ENCODE results near the gene MRGPRX3. TPM values are rescaled to one million over a fixed set of nuclear protein-coding genes. Genes with fewer than 3 reads are reported as not detected.
"Not testable (repeated sequence)": the region's sequence is repeated elsewhere in the genome, so short reads cannot be mapped to it uniquely, and the experiment has no call there.

The MRGPRX3 gene
- total and polyA plus RNA-seq, 2 donors (not counting 1 experiment from before 2014, with no cell fraction given), result not detected

GRCh38 chr11:18108254-18108653 is 24.1 kb upstream of the MRGPRX3 start:
- no peak for TF ChIP-seq CTCF (conservative IDR thresholded peaks at IDR 0.05 in 1 of 2, IDR thresholded peaks at IDR 0.05 in 1 of 2; ENCODE audit: low read depth in 1 of 2, low read length in 2 of 2)
- no peak for TF ChIP-seq EZH2 (IDR thresholded peaks at IDR 0.05; ENCODE audit: low read length, missing control alignments)
- no peak overlapping the region for H3K27ac ChIP-seq (ENCODE audit: insufficient read depth, low read length)

GRCh38 chr11:18111005-18111404 is 21.4 kb upstream of the MRGPRX3 start:
- H3K4me2 ChIP-seq (ENCODE audit: extremely low read depth, insufficient read depth, low read length), result no peak overlapping the region
- no peak overlapping the region for H3K9ac ChIP-seq (ENCODE audit: insufficient read depth, low read length)
- H3K27ac ChIP-seq (ENCODE audit: insufficient read depth, low read length), result no peak overlapping the region
- H4K20me1 ChIP-seq (ENCODE audit: control insufficient read depth, extremely low read depth, insufficient read depth, low read length), result no peaks in the 10 kb centered on the region
- peaks cover 3% of the 10 kb centered on the region for H3K4me1 ChIP-seq (ENCODE audit: control insufficient read depth, extremely low read depth, insufficient read depth, low read length)
- H3K79me2 ChIP-seq (ENCODE audit: control insufficient read depth, insufficient read depth, low read length), result no peaks in the 10 kb centered on the region
- no peak overlapping the region for H3K4me3 ChIP-seq (replicated peaks in 1 of 4; ENCODE audit: control extremely low read depth in 1 of 4, insufficient read depth in 1 of 4, low read depth in 3 of 4, low read length in 4 of 4)
- peaks cover 2% of the 10 kb centered on the region for H3K27me3 ChIP-seq (ENCODE audit: control insufficient read depth, insufficient read depth, low read length)
- no peaks in the 10 kb centered on the region for H3K36me3 ChIP-seq (ENCODE audit: control insufficient read depth, insufficient read depth, low read length)
- TF ChIP-seq EZH2 (IDR thresholded peaks at IDR 0.05; ENCODE audit: low read length, missing control alignments) (no peak), CTCF (conservative IDR thresholded peaks at IDR 0.05 in 1 of 2, IDR thresholded peaks at IDR 0.05 in 1 of 2; ENCODE audit: low read depth in 1 of 2, low read length in 2 of 2) (no peak)
- no peak for DNase-seq (ENCODE audit: low read depth in 2 of 2)
- no peaks in the 10 kb centered on the region for H3K9me3 ChIP-seq (ENCODE audit: control insufficient read depth, insufficient read depth, low read depth, low read length)
- H2AFZ ChIP-seq (ENCODE audit: low read length), result no peak overlapping the region

More at GRCh38 chr11:18108254-18108653, 24.1 kb upstream of the MRGPRX3 start:
- Histone ChIP-seq H3K9ac (ENCODE audit: insufficient read depth, low read length) (no peak overlapping the region), H4K20me1 (ENCODE audit: control insufficient read depth, extremely low read depth, insufficient read depth, low read length) (no peaks in the 10 kb centered on the region), H3K9me3 (ENCODE audit: control insufficient read depth, insufficient read depth, low read depth, low read length) (no peaks in the 10 kb centered on the region), H3K27me3 (ENCODE audit: control insufficient read depth, insufficient read depth, low read length) (no peaks in the 10 kb centered on the region), H3K4me1 (ENCODE audit: control insufficient read depth, extremely low read depth, insufficient read depth, low read length) (peaks cover 3% of the 10 kb centered on the region), H3K79me2 (ENCODE audit: control insufficient read depth, insufficient read depth, low read length) (peaks cover 12% of the 10 kb centered on the region), H3K4me2 (ENCODE audit: extremely low read depth, insufficient read depth, low read length) (no peak overlapping the region), H2AFZ (ENCODE audit: low read length) (no peak overlapping the region), H3K4me3 (replicated peaks in 1 of 4; ENCODE audit: control extremely low read depth in 1 of 4, insufficient read depth in 1 of 4, low read depth in 3 of 4, low read length in 4 of 4) (no peak overlapping the region), H3K36me3 (ENCODE audit: control insufficient read depth, insufficient read depth, low read length) (no peaks in the 10 kb centered on the region)
- no peak for DNase-seq (ENCODE audit: low read depth in 2 of 2)

GRCh38 chr11:18115360-18116127 is 16.8 kb upstream of the MRGPRX3 start:
- Histone ChIP-seq H3K9me3 (ENCODE audit: control insufficient read depth, insufficient read depth, low read depth, low read length) (no peaks in the 10 kb centered on the region), H3K9ac (ENCODE audit: insufficient read depth, low read length) (no peak overlapping the region), H3K36me3 (ENCODE audit: control insufficient read depth, insufficient read depth, low read length) (no peaks in the 10 kb centered on the region), H3K4me2 (ENCODE audit: extremely low read depth, insufficient read depth, low read length) (no peak overlapping the region), H3K79me2 (ENCODE audit: control insufficient read depth, insufficient read depth, low read length) (no peaks in the 10 kb centered on the region), H3K4me3 (replicated peaks in 1 of 4; ENCODE audit: control extremely low read depth in 1 of 4, insufficient read depth in 1 of 4, low read depth in 3 of 4, low read length in 4 of 4) (no peak overlapping the region), H3K27me3 (ENCODE audit: control insufficient read depth, insufficient read depth, low read length) (peaks cover 2% of the 10 kb centered on the region), H3K27ac (ENCODE audit: insufficient read depth, low read length) (no peak overlapping the region), H2AFZ (ENCODE audit: low read length) (no peak overlapping the region), H3K4me1 (ENCODE audit: control insufficient read depth, extremely low read depth, insufficient read depth, low read length) (no peaks in the 10 kb centered on the region), H4K20me1 (ENCODE audit: control insufficient read depth, extremely low read depth, insufficient read depth, low read length) (no peaks in the 10 kb centered on the region)
- TF ChIP-seq EZH2 (IDR thresholded peaks at IDR 0.05; ENCODE audit: low read length, missing control alignments), result no peak
- peak; percentile 87 to 89 for TF ChIP-seq CTCF (conservative IDR thresholded peaks at IDR 0.05 in 1 of 2, IDR thresholded peaks at IDR 0.05 in 1 of 2; ENCODE audit: low read depth in 1 of 2, low read length in 2 of 2)
- DNase-seq (ENCODE audit: low read depth in 2 of 2), result peak; percentile 38 to 59

- not testable (repeated sequence) for H3K27me3 ChIP-seq (ENCODE audit: control insufficient read depth, insufficient read depth, low read length); H3K27ac ChIP-seq (ENCODE audit: insufficient read depth, low read length); H3K4me2 ChIP-seq (ENCODE audit: extremely low read depth, insufficient read depth, low read length); H4K20me1 ChIP-seq (ENCODE audit: control insufficient read depth, extremely low read depth, insufficient read depth, low read length); DNase-seq (ENCODE audit: low read depth in 2 of 2); H3K9me3 ChIP-seq (ENCODE audit: control insufficient read depth, insufficient read depth, low read depth, low read length); H3K4me3 ChIP-seq (replicated peaks in 1 of 4; ENCODE audit: control extremely low read depth in 1 of 4, insufficient read depth in 1 of 4, low read depth in 3 of 4, low read length in 4 of 4); H3K9ac ChIP-seq (ENCODE audit: insufficient read depth, low read length); H3K4me1 ChIP-seq (ENCODE audit: control insufficient read depth, extremely low read depth, insufficient read depth, low read length); H2AFZ ChIP-seq (ENCODE audit: low read length); H3K79me2 ChIP-seq (ENCODE audit: control insufficient read depth, insufficient read depth, low read length); H3K36me3 ChIP-seq (ENCODE audit: control insufficient read depth, insufficient read depth, low read length)
These were observed 11.0 kb upstream of the MRGPRX3 start for GRCh38 chr11:18121331-18121828.

Measured in fibroblast of lung (primary cell).